Stomach (tissue), 9 donors: ENCODE results near the gene CERS5. TPM values are rescaled to one million over a fixed set of nuclear protein-coding genes. Genes with fewer than 3 reads are reported as not detected.
"Not testable (repeated sequence)": the region's sequence is repeated elsewhere in the genome, so short reads cannot be mapped to it uniquely, and the experiment has no call there.

Source experiments
- DNase-seq, 2 donors: peaks; one replicate each; pipeline versions ENCODE4 v3.0.0 to v3.0.0-alpha.2; 2013 to 2019
- H3K27ac ChIP-seq, 5 donors: fragments of 200-600 bp in 4 of 5; sonication (generic) in 4 of 5; one replicate each; pipeline ENCODE4 v1.5.1; 2013 to 2019; ENCODE audit warnings: mild to moderate bottlenecking in 1 of 5, moderate library complexity in 1 of 5
- H3K27me3 ChIP-seq, 3 donors: fragments of 200-600 bp; sonication (generic); one replicate each; pipeline ENCODE4 v1.5.1; 2017 to 2019; ENCODE audit warnings: mixed run types in 1 of 3
- H3K36me3 ChIP-seq, 4 donors: fragments of 200-600 bp; sonication (generic); 1 replicate in 3 of 4; 2 replicates in 1 of 4; pipeline ENCODE4 v1.5.1; 2016 to 2019
- H3K4me1 ChIP-seq, 4 donors: fragments of 200-600 bp; sonication (generic); one replicate each; pipeline ENCODE4 v1.5.1; 2016 to 2019
- H3K4me3 ChIP-seq, 4 donors: fragments of 200-600 bp; sonication (generic) in 3 of 4; one replicate each; pipeline ENCODE4 v1.5.1; 2016 to 2019; ENCODE audit warnings: mild to moderate bottlenecking in 1 of 4
- H3K9me3 ChIP-seq, 4 donors: fragments of 200-600 bp; sonication (generic); one replicate each; pipeline ENCODE4 v1.5.1; 2016 to 2019
- CTCF ChIP-seq, 7 experiments: fragments of 450-650 bp in 4 of 7; fragments of 200-600 bp in 3 of 7; sonication (generic) in 3 of 7; IDR thresholded peaks; one replicate each; pipeline ENCODE4 v1.5.1; 2016 to 2019; ENCODE audit warnings: antibody characterized with exemption in 7 of 7, control low read depth in 2 of 7, mild to moderate bottlenecking in 1 of 7
- EP300 ChIP-seq: sonication (generic); formaldehyde crosslinking; IDR thresholded peaks from one replicate; pipeline ENCODE4 v1.6.1; 2017; ENCODE audit warnings: antibody characterized with exemption
- POLR2A ChIP-seq, 4 donors: fragments of 450-650 bp; IDR thresholded peaks; one replicate each; pipeline ENCODE4 v1.6.1; 2016; ENCODE audit warnings: antibody characterized with exemption in 4 of 4, control low read depth in 2 of 4, mild to moderate bottlenecking in 1 of 4, moderate library complexity in 1 of 4
- POLR2AphosphoS5 ChIP-seq, 3 donors: sonication (generic); formaldehyde crosslinking; IDR thresholded peaks; one replicate each; pipeline ENCODE4 v1.6.1; 2016; ENCODE audit warnings: antibody characterized with exemption in 3 of 3
- WGBS, 5 donors: extraction: QIAGEN DNeasy Blood & Tissue Kit in 3 of 5; methylation state at CpG; one replicate each; pipeline versions ENCODE4 v1.1.5 to v1.1.7; 2013 to 2018; 5-methylcytosine and 5-hydroxymethylcytosine counted together
- intact Hi-C: fragments of 100-400 bp; cut with DNase I; formaldehyde crosslinking; loops from one replicate; pipeline ENCODE4 v1.15.1; 2023; ENCODE audit warnings: low total_unique reads
- polyA plus RNA-seq, 3 donors: library from polyadenylated mRNA; stranded (reverse); fragments of 200-250 nt; gene quantifications; one replicate each; pipeline ENCODE4 v1.2.3, GENCODE V29; 2013
- total RNA-seq, 5 donors: library from RNA; depleted of rRNA; stranded (reverse); fragments of >200 nt; gene quantifications; one replicate each; pipeline versions ENCODE4 v1.1.0 to v1.2.3, GENCODE V29; 2014 to 2016
- donor health status: healthy with polysubstance abuse.
- donor health status: Bipolar disorder and iron deficiency.
- donor health status: healthy.

The CERS5 gene
- total and polyA plus RNA-seq, 8 donors = 3.2 to 114 (median 24.0) TPM

- Histone ChIP-seq H3K4me3 (no peak overlapping the region), H3K27ac (no peak overlapping the region), H3K4me1 (peaks cover 8 to 50% (median 32%) of the 10 kb centered on the region in 4 donors), H3K9me3 (no peaks in the 10 kb centered on the region), H3K36me3 (no peaks in the 10 kb centered on the region), H3K27me3 (no peaks in the 10 kb centered on the region)
- TF ChIP-seq POLR2A (IDR thresholded peaks at IDR 0.05) (no peak), EP300 (no peak), POLR2AphosphoS5 (IDR thresholded peaks at IDR 0.05) (no peak), CTCF (IDR thresholded peaks at IDR 0.05) (no peak)
- no peak for DNase-seq
- 59 to 82% (median 78%) methylated on average over 2 of the region's 2 CpGs for WGBS, 5 donors
- intact Hi-C loops = no loop called here
Measured at GRCh38 chr12:50162230-50162629, 4.9 kb downstream of the CERS5 start.

GRCh38 chr12:50160643-50161042 is 6.5 kb downstream of the CERS5 start:
- H3K36me3 ChIP-seq = no peaks in the 10 kb centered on the region
- TF ChIP-seq CTCF (IDR thresholded peaks at IDR 0.05) (no peak), EP300 (no peak), POLR2AphosphoS5 (IDR thresholded peaks at IDR 0.05) (no peak), POLR2A (IDR thresholded peaks at IDR 0.05) (no peak)
- no peak overlapping the region for H3K27ac ChIP-seq
- intact Hi-C loops = no loop called here
- H3K9me3 ChIP-seq = no peaks in the 10 kb centered on the region
- DNase-seq = no peak
- H3K4me3 ChIP-seq = no peak overlapping the region
- H3K4me1 ChIP-seq = peaks cover under 1 to 42% (median 22%) of the 10 kb centered on the region in 4 donors
- no peaks in the 10 kb centered on the region for H3K27me3 ChIP-seq

GRCh38 chr12:50157259-50157658 is 9.9 kb downstream of the CERS5 start:
- Histone ChIP-seq H3K4me1 (peaks cover 0 to 26% (median 11%) of the 10 kb centered on the region in 4 donors), H3K27me3 (no peaks in the 10 kb centered on the region), H3K9me3 (no peaks in the 10 kb centered on the region), H3K4me3 (no peak overlapping the region), H3K27ac (no peak overlapping the region), H3K36me3 (peaks cover 0 to 13% (median 9%) of the 10 kb centered on the region in 4 donors)
- WGBS, 5 donors = 78 to 90% (median 81%) methylated on average over 2 of the region's 2 CpGs
- intact Hi-C loops = no loop called here
- no peak for DNase-seq
- no peak for TF ChIP-seq EP300
- TF ChIP-seq CTCF (IDR thresholded peaks at IDR 0.05) = no peak
- no peak for TF ChIP-seq POLR2AphosphoS5 (IDR thresholded peaks at IDR 0.05)

GRCh38 chr12:50156641-50157040 is 10.5 kb downstream of the CERS5 start:
- H3K4me3 ChIP-seq = no peak overlapping the region
- no peak for DNase-seq
- peaks cover 0 to 22% (median 8%) of the 10 kb centered on the region in 4 donors for H3K4me1 ChIP-seq
- H3K27ac ChIP-seq = no peak overlapping the region
- peaks cover 0 to 13% (median 9%) of the 10 kb centered on the region in 4 donors for H3K36me3 ChIP-seq
- no peak for TF ChIP-seq POLR2AphosphoS5 (IDR thresholded peaks at IDR 0.05)
- TF ChIP-seq CTCF (IDR thresholded peaks at IDR 0.05) = no peak
- H3K9me3 ChIP-seq = no peaks in the 10 kb centered on the region
- intact Hi-C loops = no loop called here
- no peaks in the 10 kb centered on the region for H3K27me3 ChIP-seq

GRCh38 chr12:50154947-50155346 is 12.2 kb downstream of the CERS5 start:
- H3K9me3 ChIP-seq, H3K4me3 ChIP-seq, intact Hi-C loops, DNase-seq, H3K27me3 ChIP-seq, H3K27ac ChIP-seq: not testable (repeated sequence)
- peaks cover 0 to 13% (median 9%) of the 10 kb centered on the region in 4 donors for H3K36me3 ChIP-seq
- H3K4me1 ChIP-seq = peaks cover 0 to 17% (median 7%) of the 10 kb centered on the region in 4 donors
- WGBS, 5 donors = 88 to 97% (median 93%) methylated on average over 5 of the region's 5 CpGs
